Measurements from ENCODE around the gene FMO2. TPM values are rescaled to one million over a fixed set of nuclear protein-coding genes. Genes with fewer than 3 reads are reported as not detected.

The FMO2 gene
- total and polyA plus RNA-seq, 2 experiments from 2014 or later, result not detected

DNA sequence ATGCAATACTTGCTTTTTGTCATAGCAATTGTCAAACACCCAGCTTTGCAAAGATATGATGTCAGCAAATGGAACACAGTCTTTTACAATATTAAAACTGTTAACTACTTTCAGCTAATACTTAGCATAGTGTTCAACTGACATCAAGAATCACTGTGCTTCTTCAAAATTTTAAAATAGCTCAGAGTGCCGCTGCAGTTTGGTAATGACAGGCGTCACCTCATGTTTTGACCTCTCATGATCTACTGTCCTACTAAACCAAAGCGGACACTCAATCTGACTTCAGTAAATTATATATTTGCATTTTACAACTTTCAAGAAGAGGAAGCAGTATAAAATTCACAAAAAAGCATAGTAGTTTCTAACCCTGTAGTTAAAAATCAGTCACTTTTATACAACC, 65.2 kb downstream of the FMO2 start:
- Histone ChIP-seq H3K4me2 (ENCODE audit: unreplicated experiment) (no peak overlapping the region), H3K9me3 (ENCODE audit: low read depth) (no peaks in the 10 kb centered on the region), H4K20me1 (ENCODE audit: insufficient read depth) (no peaks in the 10 kb centered on the region), H3F3A (ENCODE audit: insufficient read depth) (no peaks in the 10 kb centered on the region), H2AFZ (no peak overlapping the region), H3K27me3 (replicated peaks; ENCODE audit: insufficient read depth) (peaks cover 32% of the 10 kb centered on the region), H3K36me3 (ENCODE audit: low read depth) (no peaks in the 10 kb centered on the region), H3K79me2 (ENCODE audit: insufficient read depth) (no peaks in the 10 kb centered on the region), H3K4me3 (no peak overlapping the region), H3K27ac (no peak overlapping the region), H3K9ac (no peak overlapping the region), H3K9me2 (ENCODE audit: insufficient read depth) (no peaks in the 10 kb centered on the region), H3K4me1 (ENCODE audit: insufficient read depth) (no peaks in the 10 kb centered on the region)
- TF ChIP-seq EZH2phosphoT487 (IDR thresholded peaks at IDR 0.05; ENCODE audit: insufficient read depth, low read depth) (no peak), EZH2 (IDR thresholded peaks at IDR 0.05; ENCODE audit: insufficient read depth, poor library complexity, severe bottlenecking) (no peak)
- WGBS, 2 experiments (ENCODE audit: low coverage in 1 of 2, low lambda C conversion rate in 2 of 2, missing lambda C conversion rate in 2 of 2), result 91 to 98% methylated on average over 3 of the region's 3 CpGs
- in situ Hi-C loops (cut with MboI), result no loop called here
- DNase-seq, result no peak

DNA sequence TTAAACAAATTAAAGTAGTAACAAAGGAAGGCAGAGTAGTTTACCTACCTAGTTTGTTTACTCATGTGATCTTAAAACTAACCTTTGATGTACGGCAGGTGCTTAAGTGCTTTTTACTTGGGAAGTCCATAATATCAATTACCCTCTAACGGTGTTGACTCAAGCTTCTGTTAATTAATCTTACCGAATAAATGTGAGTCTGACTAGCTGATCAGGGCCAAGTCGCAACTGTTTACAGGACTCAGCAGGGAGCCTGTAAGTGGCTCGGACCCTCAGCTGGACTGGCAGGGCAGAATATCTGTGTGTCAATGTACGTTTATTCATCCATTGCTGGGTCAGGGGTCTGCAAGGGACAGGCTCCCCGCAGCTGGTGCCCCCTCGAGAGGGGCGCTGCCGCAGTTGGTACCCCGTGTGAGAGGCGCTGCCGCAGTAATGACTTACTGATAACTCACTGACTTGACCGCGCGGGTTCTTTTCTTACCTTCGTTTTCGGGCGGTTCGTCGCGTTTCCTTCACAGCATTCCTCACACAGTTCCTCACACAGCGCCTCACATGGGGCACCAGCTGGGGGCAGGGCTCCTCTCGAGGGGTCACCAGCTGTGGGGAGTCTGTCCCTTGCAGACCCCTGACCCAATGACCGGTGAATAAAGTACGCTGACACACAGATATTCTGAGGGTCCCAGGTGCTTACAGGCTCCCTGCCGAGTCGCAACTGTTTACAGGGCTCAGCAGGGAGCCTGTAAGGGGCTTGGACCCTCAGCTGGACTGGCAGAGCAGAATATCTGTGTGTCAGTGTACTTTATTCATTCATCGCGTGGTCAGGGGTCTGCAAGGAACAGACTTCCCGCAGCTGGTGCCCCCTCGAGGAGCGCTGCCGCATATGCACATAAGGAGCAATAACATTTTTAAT, 66.2 kb downstream of the FMO2 start:
- Histone ChIP-seq H3K9me3 (ENCODE audit: low read depth) (no peaks in the 10 kb centered on the region), H4K20me1 (ENCODE audit: insufficient read depth) (no peaks in the 10 kb centered on the region), H3K4me1 (ENCODE audit: insufficient read depth) (no peaks in the 10 kb centered on the region), H3K27me3 (replicated peaks; ENCODE audit: insufficient read depth) (peaks cover 35% of the 10 kb centered on the region), H3F3A (ENCODE audit: insufficient read depth) (no peaks in the 10 kb centered on the region), H2AFZ (peak overlapping the region; percentile 80), H3K9ac (no peak overlapping the region), H3K27ac (no peak overlapping the region), H3K4me3 (peak overlapping the region; percentile 67), H3K79me2 (ENCODE audit: insufficient read depth) (no peaks in the 10 kb centered on the region), H3K9me2 (ENCODE audit: insufficient read depth) (no peaks in the 10 kb centered on the region), H3K36me3 (ENCODE audit: low read depth) (no peaks in the 10 kb centered on the region), H3K4me2 (ENCODE audit: unreplicated experiment) (peak overlapping the region; percentile 82)
- in situ Hi-C loops (cut with MboI), result no loop called here
- peak; percentile 58 for DNase-seq
- TF ChIP-seq EZH2 (IDR thresholded peaks at IDR 0.05; ENCODE audit: insufficient read depth, poor library complexity, severe bottlenecking) (no peak), EZH2phosphoT487 (IDR thresholded peaks at IDR 0.05; ENCODE audit: insufficient read depth, low read depth) (no peak)
- WGBS, 2 experiments (ENCODE audit: low coverage in 1 of 2, low lambda C conversion rate in 2 of 2, missing lambda C conversion rate in 2 of 2), result 11 to 14% methylated on average over 34 of the region's 34 CpGs

- H3K9me2 ChIP-seq (ENCODE audit: insufficient read depth), result no peaks in the 10 kb centered on the region
- no peaks in the 10 kb centered on the region for H3K9me3 ChIP-seq (ENCODE audit: low read depth)
- H3K4me3 ChIP-seq, result peak overlapping the region; percentile 67
- H3K4me2 ChIP-seq (ENCODE audit: unreplicated experiment), result peak overlapping the region; percentile 82
- no peak for DNase-seq
- no peaks in the 10 kb centered on the region for H3F3A ChIP-seq (ENCODE audit: insufficient read depth)
- H3K27me3 ChIP-seq (replicated peaks; ENCODE audit: insufficient read depth), result peaks cover 35% of the 10 kb centered on the region
- H3K4me1 ChIP-seq (ENCODE audit: insufficient read depth), result no peaks in the 10 kb centered on the region
- no peaks in the 10 kb centered on the region for H4K20me1 ChIP-seq (ENCODE audit: insufficient read depth)
- WGBS, 2 experiments (ENCODE audit: low coverage in 1 of 2, low lambda C conversion rate in 2 of 2, missing lambda C conversion rate in 2 of 2), result 37 to 51% methylated on average over 6 of the region's 6 CpGs
- H3K27ac ChIP-seq, result no peak overlapping the region
- H3K36me3 ChIP-seq (ENCODE audit: low read depth), result no peaks in the 10 kb centered on the region
- H3K79me2 ChIP-seq (ENCODE audit: insufficient read depth), result no peaks in the 10 kb centered on the region
- H3K9ac ChIP-seq, result no peak overlapping the region
- H2AFZ ChIP-seq, result peak overlapping the region; percentile 80; the same call in 1 of the 2 replicates
- TF ChIP-seq EZH2phosphoT487 (IDR thresholded peaks at IDR 0.05; ENCODE audit: insufficient read depth, low read depth) (no peak), EZH2 (IDR thresholded peaks at IDR 0.05; ENCODE audit: insufficient read depth, poor library complexity, severe bottlenecking) (no peak)
- in situ Hi-C loops (cut with MboI), result no loop called here
Measured at GRCh38 chr1:171251952-171252300, 66.8 kb downstream of the FMO2 start.

- H3K36me3 ChIP-seq (ENCODE audit: low read depth), result no peaks in the 10 kb centered on the region
- H4K20me1 ChIP-seq (ENCODE audit: insufficient read depth), result no peaks in the 10 kb centered on the region
- 71 to 75% methylated on average over 5 of the region's 5 CpGs for WGBS, 2 experiments (ENCODE audit: low coverage in 1 of 2, low lambda C conversion rate in 2 of 2, missing lambda C conversion rate in 2 of 2)
- H3K9me2 ChIP-seq (ENCODE audit: insufficient read depth), result no peaks in the 10 kb centered on the region
- no peak overlapping the region for H3K9ac ChIP-seq
- in situ Hi-C loops (cut with MboI), result no loop called here
- no peak overlapping the region for H3K27ac ChIP-seq
- H3K4me1 ChIP-seq (ENCODE audit: insufficient read depth), result no peaks in the 10 kb centered on the region; the same call in 1 of the 2 replicates
- no peak overlapping the region for H3K4me2 ChIP-seq (ENCODE audit: unreplicated experiment)
- no peak overlapping the region for H2AFZ ChIP-seq
- no peak overlapping the region for H3K4me3 ChIP-seq
- no peaks in the 10 kb centered on the region for H3F3A ChIP-seq (ENCODE audit: insufficient read depth)
- H3K9me3 ChIP-seq (ENCODE audit: low read depth), result no peaks in the 10 kb centered on the region
- H3K27me3 ChIP-seq (replicated peaks; ENCODE audit: insufficient read depth), result peaks cover 35% of the 10 kb centered on the region
- TF ChIP-seq EZH2phosphoT487 (IDR thresholded peaks at IDR 0.05; ENCODE audit: insufficient read depth, low read depth) (no peak), EZH2 (IDR thresholded peaks at IDR 0.05; ENCODE audit: insufficient read depth, poor library complexity, severe bottlenecking) (no peak)
- no peak for DNase-seq
- no peaks in the 10 kb centered on the region for H3K79me2 ChIP-seq (ENCODE audit: insufficient read depth)
Measured at GRCh38 chr1:171252482-171252881, 67.4 kb downstream of the FMO2 start.

Data from GM23248 (cell line).